ENCODE results near the gene CATSPERE.
"Not testable (repeated sequence)": the region's sequence is repeated elsewhere in the genome, so short reads cannot be mapped to it uniquely, and the experiment has no call there.

CATSPERE gene

DNA sequence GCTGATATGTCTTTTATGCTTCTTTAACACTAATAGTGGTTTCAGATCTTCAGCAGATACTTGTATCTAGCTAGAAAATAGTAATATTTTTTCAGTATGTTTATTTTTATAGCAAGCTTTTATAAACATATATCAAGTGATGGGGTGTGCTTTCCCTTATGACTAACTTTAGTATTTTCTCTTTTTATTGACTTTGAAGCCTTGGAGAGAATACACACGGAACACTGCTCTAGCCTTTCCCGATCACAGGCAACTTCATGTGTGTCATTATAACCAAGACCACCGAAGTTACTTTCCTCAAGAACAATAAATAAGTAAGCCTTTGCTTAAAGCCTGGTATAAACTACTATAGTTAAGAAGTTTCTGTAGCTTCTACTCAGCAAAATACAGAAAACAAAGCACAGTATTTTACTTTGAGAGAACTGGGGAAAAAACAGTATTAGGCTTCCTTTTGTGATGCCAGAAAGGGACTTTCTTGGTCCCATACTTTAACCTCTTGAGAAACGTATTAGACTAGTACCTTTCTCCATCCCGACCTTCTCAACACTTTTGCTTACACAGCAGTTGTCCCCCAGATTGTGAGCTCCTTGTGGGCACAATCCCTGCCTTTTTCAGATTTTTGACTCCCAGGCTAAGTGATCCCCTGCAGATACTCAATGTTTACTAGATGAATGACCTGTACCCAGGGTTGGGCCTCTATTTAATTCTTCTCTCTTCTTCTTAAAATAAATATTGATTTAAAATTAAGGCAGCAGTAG lies 12.6 kb upstream of the CATSPERE start:
- DNase-seq (ENCODE audit: low read depth in 2 of 2): no peak

- DNase-seq (ENCODE audit: low read depth in 2 of 2): no peak
Measured at GRCh38 chr1:244449936-244450508, 11.1 kb upstream of the CATSPERE start.

DNA sequence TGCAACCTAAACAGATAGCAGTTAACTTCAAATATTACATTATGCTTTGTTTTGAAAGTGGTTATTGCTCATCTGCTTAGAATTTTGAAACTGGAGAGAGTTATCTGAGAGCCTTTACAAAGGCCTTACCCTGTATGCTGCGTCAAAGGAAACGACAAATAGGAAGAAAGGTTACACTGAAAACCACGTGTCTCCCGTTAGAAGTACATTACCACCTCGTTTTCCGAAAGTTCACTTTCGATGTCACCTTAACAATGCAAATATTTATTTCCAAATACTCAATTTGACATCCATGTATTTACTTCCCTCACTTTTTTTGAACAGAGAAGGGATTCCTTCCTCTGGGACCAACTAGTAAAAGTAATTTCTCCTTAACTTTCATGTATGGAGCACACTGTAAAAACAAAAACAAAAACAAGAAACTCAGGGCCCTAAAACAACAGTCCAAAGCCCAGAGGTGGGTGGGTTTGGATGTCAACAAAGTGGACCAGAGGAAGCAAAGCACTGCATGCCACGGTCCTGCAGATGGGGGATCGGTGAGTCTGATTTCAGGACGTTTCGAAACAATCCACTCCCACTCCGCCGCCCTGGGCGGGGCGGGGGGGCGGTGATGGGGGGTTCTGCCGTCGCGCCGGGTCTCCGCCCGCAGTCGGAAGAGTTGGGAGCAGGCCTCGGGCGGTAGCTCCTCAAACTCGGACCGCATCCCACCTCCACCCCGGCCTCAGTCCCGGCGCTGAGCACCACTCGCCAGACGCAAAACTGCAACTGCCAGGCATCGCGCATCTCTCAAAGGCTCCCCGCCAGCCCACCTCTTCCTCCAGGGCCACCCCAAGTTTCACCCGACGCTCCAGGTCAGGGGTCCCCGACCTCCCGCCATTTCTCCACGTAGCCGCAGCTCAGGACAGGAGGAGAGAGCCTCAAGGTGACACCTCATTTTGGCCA lies 10.2 kb upstream of the CATSPERE start:
- peak; percentile 48 to 62 for DNase-seq (ENCODE audit: low read depth in 2 of 2)

DNA sequence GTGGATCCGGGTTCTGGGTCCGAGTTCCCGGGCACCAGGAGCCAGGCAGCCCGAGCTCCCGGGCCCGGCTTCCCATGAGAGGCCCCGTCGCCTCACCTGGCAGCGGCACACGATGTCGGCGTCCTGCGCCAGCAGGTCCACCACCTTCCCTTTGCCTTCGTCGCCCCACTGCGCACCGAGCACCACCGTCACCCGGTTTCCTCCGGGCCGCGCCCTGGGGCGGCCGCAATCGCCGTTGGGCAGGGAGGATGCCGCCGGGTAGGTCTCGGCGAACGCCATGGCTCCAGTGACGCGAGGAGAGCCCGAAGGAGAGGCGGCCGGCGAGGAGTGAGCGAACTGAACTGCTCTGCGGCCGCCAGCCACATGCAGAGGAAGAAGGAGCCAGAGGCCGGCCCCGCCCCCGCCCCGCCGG lies 9.5 kb upstream of the CATSPERE start, which contains the start of gene ADSS2:
Gene ADSS2, minus strand, starts transcription at position 371 of the 412 bp plus-strand sequence. Its CDS starts 92 bp downstream, at position 279.
- DNase-seq (ENCODE audit: low read depth in 2 of 2): no peak

DNA sequence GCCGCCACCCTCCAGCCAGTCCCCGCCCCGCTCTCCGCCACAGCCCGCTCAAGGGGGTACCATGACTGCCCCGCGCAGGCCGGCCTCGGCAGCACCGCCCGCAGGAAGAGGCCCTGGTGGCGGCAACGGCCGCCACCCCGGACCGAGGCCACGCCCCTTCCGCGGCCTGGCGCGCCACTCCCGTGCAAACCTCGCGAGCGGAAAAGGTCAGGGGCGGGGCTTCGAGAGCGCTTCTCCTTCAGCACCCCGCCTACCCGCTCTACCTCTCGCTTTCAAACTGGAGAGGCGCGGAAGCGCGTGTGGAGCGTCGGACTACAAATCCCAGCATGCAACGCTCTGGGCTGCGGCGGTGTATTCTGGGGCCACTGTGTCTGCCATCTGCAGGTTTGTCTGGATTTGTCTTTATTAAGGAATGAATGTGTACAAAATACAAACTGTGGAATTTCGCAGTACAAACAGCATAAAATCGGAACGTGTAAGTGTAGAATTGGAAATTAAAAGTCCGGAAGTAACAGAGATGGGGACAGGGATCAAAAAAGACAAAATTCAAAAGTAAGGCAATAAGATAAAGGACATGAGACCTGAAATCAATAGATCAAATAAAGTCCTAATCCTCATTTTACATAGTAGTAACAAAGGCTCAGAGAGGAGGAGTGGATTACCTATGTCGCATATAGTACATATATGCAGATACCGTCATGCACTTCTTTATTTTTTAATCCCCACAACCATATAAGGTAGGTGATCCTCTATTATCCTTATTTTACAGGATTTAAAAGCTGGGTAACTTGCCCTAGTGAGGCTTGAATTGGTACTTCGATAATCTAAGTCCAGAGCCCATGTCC lies 8.9 kb upstream of the CATSPERE start:
- DNase-seq (ENCODE audit: low read depth in 2 of 2): peak; percentile 98 to 99

DNA sequence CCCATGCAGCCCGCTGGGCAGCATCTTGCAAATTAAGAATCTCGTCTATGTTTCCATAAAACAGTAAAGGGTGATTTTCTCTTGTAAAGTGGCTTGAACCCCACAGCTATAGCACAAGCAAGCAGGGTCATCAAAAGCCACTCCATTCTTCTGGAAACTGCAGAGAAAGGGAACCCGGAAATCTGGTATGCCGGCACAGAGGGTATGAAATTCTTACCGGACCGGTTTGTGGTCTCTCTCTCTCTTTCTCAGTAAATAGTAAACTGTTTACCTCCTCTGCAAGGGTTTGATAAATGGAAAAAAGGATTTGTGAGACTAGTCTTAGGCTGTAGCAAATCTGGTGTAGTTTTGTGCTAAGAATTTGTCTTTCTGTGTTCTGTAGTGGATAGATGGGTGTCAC lies 6.7 kb upstream of the CATSPERE start:
- DNase-seq (ENCODE audit: low read depth in 2 of 2): no peak

- no peak for DNase-seq (ENCODE audit: low read depth in 2 of 2)
Measured at GRCh38 chr1:244456586-244456985, 4.5 kb upstream of the CATSPERE start.

DNA sequence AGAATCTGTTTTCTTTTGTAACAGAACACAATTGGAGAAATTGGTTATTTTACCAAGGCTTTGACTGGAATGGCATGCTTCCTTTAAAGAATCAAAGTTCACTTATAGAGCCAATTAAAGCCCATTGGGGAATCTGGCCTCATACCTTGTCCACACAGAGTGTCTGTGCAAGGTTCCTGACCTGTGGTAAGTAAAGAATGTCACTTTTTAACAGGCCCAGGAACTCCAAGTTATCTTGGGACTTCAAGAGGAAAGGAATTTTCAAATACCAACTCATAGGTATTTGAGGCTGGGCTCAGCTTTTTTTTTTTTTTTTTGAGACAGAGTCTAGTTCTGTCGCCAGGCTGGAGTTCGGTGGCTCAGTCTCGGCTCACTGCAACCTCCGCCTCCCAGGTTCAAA lies 2.3 kb upstream of the CATSPERE start:
- no peak for DNase-seq (ENCODE audit: low read depth in 2 of 2)

GRCh38 chr1:244460197-244460596 lies 876 bp upstream of the CATSPERE start:
- no peak for DNase-seq (ENCODE audit: low read depth in 2 of 2)

GRCh38 chr1:244466724-244467123 lies 5.7 kb downstream of the CATSPERE start:
- DNase-seq (ENCODE audit: low read depth in 2 of 2): no peak

DNA sequence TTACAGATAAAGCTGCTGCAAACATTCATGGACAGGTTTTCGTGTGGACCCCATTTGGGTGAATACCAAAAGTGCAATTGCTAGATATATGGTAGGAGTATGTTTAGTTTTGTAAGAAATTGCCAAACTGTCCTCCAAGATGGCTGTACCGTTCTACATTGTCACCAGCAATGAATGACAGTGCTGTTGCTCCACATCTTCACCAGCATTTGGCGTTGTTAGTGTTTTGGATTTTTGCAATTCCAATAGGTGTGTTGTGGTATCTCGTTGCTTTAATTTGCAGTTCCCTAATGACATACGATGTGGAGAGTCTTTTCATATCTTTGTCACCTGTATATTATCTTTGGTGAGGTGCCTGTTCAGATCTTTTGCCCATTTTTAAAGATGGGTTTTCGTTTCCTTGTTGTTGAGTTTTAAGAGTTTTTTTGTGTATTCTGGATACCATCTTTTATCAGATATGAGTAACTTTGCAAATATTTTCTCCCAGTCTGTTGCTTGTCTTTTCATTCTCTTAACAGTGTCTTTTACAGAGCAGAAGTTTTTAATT lies 12.1 kb downstream of the CATSPERE start:
- DNase-seq (ENCODE audit: low read depth in 2 of 2): no peak

DNA sequence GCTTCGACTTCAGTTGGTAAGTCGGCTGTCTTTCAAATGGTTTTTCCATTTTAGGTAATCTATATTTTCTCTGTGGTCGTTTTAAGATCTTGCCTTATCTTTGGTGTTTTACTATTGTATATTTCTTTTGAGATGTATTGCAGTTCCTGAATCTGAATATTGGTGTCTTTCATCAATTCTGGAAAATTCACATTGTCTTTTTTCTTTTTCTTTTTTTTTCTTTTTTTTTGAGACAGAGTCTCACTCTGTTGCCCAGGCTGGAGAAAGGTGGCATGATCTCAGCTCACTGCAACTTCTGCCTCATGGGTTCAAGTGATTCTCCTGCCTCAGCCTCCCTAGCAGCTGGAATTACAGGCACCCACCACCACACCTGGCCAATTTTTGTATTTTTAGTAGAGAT lies 23.9 kb downstream of the CATSPERE start:
- DNase-seq (ENCODE audit: low read depth in 2 of 2): not testable (repeated sequence)

- no peak for DNase-seq (ENCODE audit: low read depth in 2 of 2)
Measured at GRCh38 chr1:244494653-244495052, 33.6 kb downstream of the CATSPERE start.

- no peak for DNase-seq (ENCODE audit: low read depth in 2 of 2)
Measured at GRCh38 chr1:244496186-244496585, 35.1 kb downstream of the CATSPERE start.

DNA sequence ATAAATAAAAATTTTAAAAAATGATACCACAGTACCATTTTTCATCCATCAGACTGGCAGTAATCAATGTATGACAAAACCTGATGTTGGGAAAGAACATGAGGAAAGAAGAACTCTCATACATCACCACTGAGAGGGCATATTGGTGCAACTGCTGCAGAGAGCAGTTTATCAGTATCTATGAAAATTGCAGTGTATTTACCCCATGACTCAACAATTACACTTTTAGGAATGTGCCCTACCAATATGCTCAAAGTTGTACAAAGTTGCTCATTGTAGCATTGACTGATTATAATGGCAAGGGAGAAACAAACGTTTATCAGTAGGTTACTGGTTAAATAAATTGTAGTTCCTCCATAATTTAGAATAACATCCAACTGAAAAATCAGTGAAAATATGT lies 36.7 kb downstream of the CATSPERE start:
- no peak for DNase-seq (ENCODE audit: low read depth in 2 of 2)

- not testable (repeated sequence) for DNase-seq (ENCODE audit: low read depth in 2 of 2)
Measured at GRCh38 chr1:244499484-244499883, 38.4 kb downstream of the CATSPERE start.

- not testable (repeated sequence) for DNase-seq (ENCODE audit: low read depth in 2 of 2)
Measured at GRCh38 chr1:244500515-244500914, 39.4 kb downstream of the CATSPERE start.

GRCh38 chr1:244502630-244503029 lies 41.6 kb downstream of the CATSPERE start:
- DNase-seq (ENCODE audit: low read depth in 2 of 2): no peak

GRCh38 chr1:244513493-244513892 lies 52.4 kb downstream of the CATSPERE start:
- no peak for DNase-seq (ENCODE audit: low read depth in 2 of 2)

DNA sequence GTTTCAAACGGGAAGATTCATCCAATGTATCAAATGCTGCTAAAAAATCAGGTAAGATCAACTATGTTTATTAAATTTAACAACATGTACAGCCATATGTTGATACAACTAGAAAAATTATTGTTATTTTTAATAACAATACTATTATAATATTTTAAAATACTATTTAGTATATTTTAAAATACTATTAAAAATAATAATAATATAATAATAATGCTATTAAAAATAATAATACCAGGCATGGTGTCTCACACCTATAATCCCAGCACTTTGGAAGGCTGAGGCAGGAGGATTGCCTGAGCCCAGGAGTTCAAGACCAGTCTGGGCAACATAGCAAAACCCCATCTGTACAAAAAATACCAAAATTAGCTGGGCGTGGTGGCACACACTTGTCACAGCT lies 54.6 kb downstream of the CATSPERE start:
- DNase-seq (ENCODE audit: low read depth in 2 of 2): no peak

DNA sequence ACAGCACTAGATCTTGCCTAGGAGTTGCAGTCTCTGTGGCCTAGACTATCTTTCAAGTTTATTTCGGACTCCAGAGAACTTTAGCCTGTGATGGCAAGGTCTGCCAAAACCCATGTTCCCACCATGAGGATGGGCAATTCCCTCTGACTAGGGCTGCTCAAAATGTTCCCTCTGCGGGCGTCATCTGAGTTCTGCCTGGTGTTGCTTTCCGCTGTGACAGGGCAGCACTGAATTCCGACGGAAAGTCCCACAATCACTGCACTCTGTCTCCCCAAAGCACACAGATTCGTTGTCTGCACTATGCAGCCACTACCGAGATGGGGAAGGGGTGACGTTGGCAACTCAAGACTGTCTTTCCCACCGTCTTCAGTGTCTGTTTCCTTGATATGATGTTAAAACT lies 75.2 kb downstream of the CATSPERE start:
- no peak for DNase-seq (ENCODE audit: low read depth in 2 of 2)

All from stimulated activated CD8-positive, alpha-beta memory T cell treated with anti-CD3 and anti-CD28 coated beads, Interleukin-7, amount 100 ng/mL, for 4 hours (primary cell).